ENCODE measurements around the gene RFX8.

RFX8 gene

GRCh38 chr2:101430156-101430555 lies 44.8 kb downstream of the RFX8 start:
- Histone ChIP-seq H3K4me3 (ENCODE audit: low read depth, low read length) (no peak overlapping the region), H3K36me3 (no peaks in the 10 kb centered on the region), H3K9me3 (ENCODE audit: severe bottlenecking) (no peaks in the 10 kb centered on the region), H3K27ac (no peak overlapping the region), H3K27me3 (ENCODE audit: insufficient read depth, low read depth, severe bottlenecking) (no peaks in the 10 kb centered on the region)
- no peak for DNase-seq
- no peak for TF ChIP-seq CTCF (IDR thresholded peaks at IDR 0.05; ENCODE audit: low read depth, low read length)

GRCh38 chr2:101429453-101429852 lies 45.5 kb downstream of the RFX8 start:
- TF ChIP-seq CTCF (IDR thresholded peaks at IDR 0.05; ENCODE audit: low read depth, low read length), result no peak
- no peaks in the 10 kb centered on the region for H3K27me3 ChIP-seq (ENCODE audit: insufficient read depth, low read depth, severe bottlenecking)
- H3K4me3 ChIP-seq (ENCODE audit: low read depth, low read length), result no peak overlapping the region
- no peaks in the 10 kb centered on the region for H3K9me3 ChIP-seq (ENCODE audit: severe bottlenecking)
- no peak for DNase-seq
- H3K36me3 ChIP-seq, result no peaks in the 10 kb centered on the region
- H3K27ac ChIP-seq, result no peak overlapping the region

DNA sequence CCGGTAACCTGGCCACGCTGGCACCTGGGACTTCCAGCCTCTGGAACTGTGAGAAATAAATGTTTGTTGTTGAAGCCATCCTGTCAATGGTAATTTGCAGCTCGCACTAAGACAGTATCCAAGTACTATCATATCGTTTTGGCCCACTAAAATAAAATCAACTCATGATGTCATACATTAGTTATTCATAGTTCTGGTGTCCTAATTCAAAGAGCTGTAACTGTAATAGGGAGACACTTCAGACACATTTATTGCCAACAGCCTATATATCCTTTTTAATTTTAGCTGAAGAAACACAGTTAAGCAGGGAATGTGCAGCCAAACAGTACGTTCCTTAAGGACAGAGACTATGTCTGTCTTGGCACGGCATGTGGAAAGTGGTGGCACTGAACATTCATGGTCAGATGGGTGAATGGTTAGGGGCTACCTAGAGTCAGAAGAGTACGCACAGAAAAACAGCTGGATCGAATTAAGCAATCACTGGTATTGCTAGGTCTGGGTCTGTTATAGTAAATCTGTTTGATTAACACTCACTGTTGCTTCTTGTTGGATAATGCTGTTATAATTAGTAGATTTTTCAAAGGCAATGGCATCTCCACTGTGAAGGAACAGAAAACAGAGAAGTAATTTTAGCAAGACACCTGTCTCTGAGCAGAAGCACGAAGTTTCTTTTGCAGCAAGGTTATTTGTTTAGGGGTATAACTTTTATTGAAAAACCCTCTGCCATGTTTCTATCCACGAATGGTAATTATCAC lies 46.3 kb downstream of the RFX8 start:
- H3K27ac ChIP-seq, result no peak overlapping the region
- no peak for TF ChIP-seq CTCF (IDR thresholded peaks at IDR 0.05; ENCODE audit: low read depth, low read length)
- no peaks in the 10 kb centered on the region for H3K36me3 ChIP-seq
- H3K4me3 ChIP-seq (ENCODE audit: low read depth, low read length), result no peak overlapping the region
- no peak for DNase-seq
- H3K9me3 ChIP-seq (ENCODE audit: severe bottlenecking), result no peaks in the 10 kb centered on the region
- H3K27me3 ChIP-seq (ENCODE audit: insufficient read depth, low read depth, severe bottlenecking), result no peaks in the 10 kb centered on the region

DNA sequence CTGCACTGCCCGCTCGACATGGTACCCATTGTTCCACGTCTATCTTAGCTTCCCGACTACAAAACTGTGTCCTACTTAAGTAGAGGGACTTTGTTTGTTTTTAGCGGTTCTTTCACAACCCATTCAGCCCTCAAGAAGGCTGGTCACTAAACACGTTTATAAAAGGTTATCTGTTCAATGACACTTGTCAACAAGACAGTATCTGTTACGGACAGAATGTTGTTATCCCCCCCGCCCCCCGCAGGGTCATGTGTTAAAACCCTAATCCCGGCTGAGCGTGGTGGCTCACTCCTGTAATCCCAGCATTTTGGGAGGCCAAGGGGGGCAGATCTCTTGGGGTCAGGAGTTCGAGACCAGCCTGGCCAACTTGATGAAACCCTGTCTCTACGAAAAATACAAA lies 47.2 kb downstream of the RFX8 start:
- Histone ChIP-seq H3K9me3 (ENCODE audit: severe bottlenecking) (no peaks in the 10 kb centered on the region), H3K36me3 (no peaks in the 10 kb centered on the region), H3K4me3 (ENCODE audit: low read depth, low read length) (no peak overlapping the region), H3K27me3 (ENCODE audit: insufficient read depth, low read depth, severe bottlenecking) (no peaks in the 10 kb centered on the region), H3K27ac (no peak overlapping the region)
- DNase-seq, result no peak
- no peak for TF ChIP-seq CTCF (IDR thresholded peaks at IDR 0.05; ENCODE audit: low read depth, low read length)

- TF ChIP-seq CTCF (IDR thresholded peaks at IDR 0.05; ENCODE audit: low read depth, low read length), result no peak
These were observed 47.7 kb downstream of the RFX8 start for GRCh38 chr2:101427240-101427639.

DNA sequence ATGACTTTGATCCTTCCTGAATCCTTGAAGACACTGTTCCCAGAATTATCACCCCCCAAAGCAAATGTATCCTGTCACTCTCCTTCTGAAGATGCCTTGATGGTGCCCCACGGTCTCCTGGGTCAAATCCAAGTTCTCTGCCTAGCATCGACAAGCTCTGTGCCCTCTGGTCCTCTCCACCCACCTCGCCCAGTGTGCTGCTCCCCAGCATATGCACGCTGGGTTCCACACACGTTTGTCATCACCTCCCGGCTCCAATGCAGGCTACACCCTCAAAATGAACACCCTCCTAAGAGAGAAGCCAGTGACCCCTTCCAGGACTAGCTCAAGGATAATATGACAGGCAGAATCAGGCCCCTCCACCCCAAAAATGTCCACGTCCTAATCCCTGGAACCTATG lies 48.1 kb downstream of the RFX8 start:
- TF ChIP-seq CTCF (IDR thresholded peaks at IDR 0.05; ENCODE audit: low read depth, low read length), result no peak
- Histone ChIP-seq H3K9me3 (ENCODE audit: severe bottlenecking) (no peaks in the 10 kb centered on the region), H3K36me3 (no peaks in the 10 kb centered on the region), H3K4me3 (ENCODE audit: low read depth, low read length) (no peak overlapping the region), H3K27me3 (ENCODE audit: insufficient read depth, low read depth, severe bottlenecking) (no peaks in the 10 kb centered on the region), H3K27ac (no peak overlapping the region)
- no peak for DNase-seq

More at GRCh38 chr2:101427240-101427639, 47.7 kb downstream of the RFX8 start:
- DNase-seq, result no peak
- H3K36me3 ChIP-seq, result no peaks in the 10 kb centered on the region
- no peak overlapping the region for H3K27ac ChIP-seq
- no peak overlapping the region for H3K4me3 ChIP-seq (ENCODE audit: low read depth, low read length)
- no peaks in the 10 kb centered on the region for H3K9me3 ChIP-seq (ENCODE audit: severe bottlenecking)
- H3K27me3 ChIP-seq (ENCODE audit: insufficient read depth, low read depth, severe bottlenecking), result no peaks in the 10 kb centered on the region

All from WERI-Rb-1 (cell line).